ENCODE results near the gene SLC6A6. TPM values are rescaled to one million over a fixed set of nuclear protein-coding genes. Genes with fewer than 3 reads are reported as not detected.

Gene SLC6A6
- total RNA-seq, 2 donors from 2014 or later = 24.4 to 180 TPM

GRCh38 chr3:14518432-14518802 is 116.0 kb downstream of the SLC6A6 start:
- no peak for ATAC-seq
- intact Hi-C loops (cut with DNase I) = loop anchor here in 1 of 2 donors (10.0 kb wide), 1 partner anchor 106 kb away; no protein-coding TSS in a partner anchor
- DNase-seq = no peak

GRCh38 chr3:14518893-14519292 is 116.5 kb downstream of the SLC6A6 start:
- no peak for DNase-seq
- intact Hi-C loops (cut with DNase I) = loop anchor here in 1 of 2 donors (10.0 kb wide), 1 partner anchor 106 kb away; no protein-coding TSS in a partner anchor
- ATAC-seq = no peak

- no peak for DNase-seq
- ATAC-seq = no peak
- intact Hi-C loops (cut with DNase I) = loop anchor here in 1 of 2 donors (10.0 kb wide), 1 partner anchor 105 kb away; no protein-coding TSS in a partner anchor
Observed at GRCh38 chr3:14519406-14519805, 117.0 kb downstream of the SLC6A6 start.

GRCh38 chr3:14520149-14520548 is 117.7 kb downstream of the SLC6A6 start:
- intact Hi-C loops (cut with DNase I) = no loop called here
- DNase-seq = no peak
- ATAC-seq = no peak

- intact Hi-C loops (cut with DNase I) = no loop called here
- no peak for ATAC-seq
- no peak for DNase-seq
Observed at GRCh38 chr3:14520967-14521366, 118.6 kb downstream of the SLC6A6 start.

GRCh38 chr3:14521611-14522010 is 119.2 kb downstream of the SLC6A6 start:
- peak in 1 of 2 donors; percentile 2 for ATAC-seq
- DNase-seq = peak; percentile 12
- intact Hi-C loops (cut with DNase I) = no loop called here

- ATAC-seq (peak; percentile 72 to 86), DNase-seq (peak; percentile 60)
- intact Hi-C loops (cut with DNase I) = no loop called here
Observed at GRCh38 chr3:14522129-14522691, 119.8 kb downstream of the SLC6A6 start.

GRCh38 chr3:14522768-14523167 is 120.4 kb downstream of the SLC6A6 start:
- no peak for DNase-seq
- intact Hi-C loops (cut with DNase I) = no loop called here
- no peak for ATAC-seq

GRCh38 chr3:14523792-14524191 is 121.4 kb downstream of the SLC6A6 start:
- intact Hi-C loops (cut with DNase I) = no loop called here
- DNase-seq (peak; percentile 9), ATAC-seq (no peak)

- DNase-seq = peak; percentile 49
- peak; percentile 59 to 60 for ATAC-seq
- intact Hi-C loops (cut with DNase I) = no loop called here
Observed at GRCh38 chr3:14524311-14524711, 121.9 kb downstream of the SLC6A6 start.

GRCh38 chr3:14524920-14525660 is 122.7 kb downstream of the SLC6A6 start:
- no peak for ATAC-seq
- intact Hi-C loops (cut with DNase I) = no loop called here
- DNase-seq = peak; percentile 20

GRCh38 chr3:14525685-14526631 is 123.6 kb downstream of the SLC6A6 start:
- intact Hi-C loops (cut with DNase I) = no loop called here
- ATAC-seq (peak in 1 of 2 donors; percentile 67), DNase-seq (peak; percentile 17)

GRCh38 chr3:14528081-14528480 is 125.7 kb downstream of the SLC6A6 start:
- ATAC-seq (no peak), DNase-seq (no peak)
- intact Hi-C loops (cut with DNase I) = no loop called here

- peak; percentile 11 for DNase-seq
Observed at GRCh38 chr3:14531856-14532395, 129.5 kb downstream of the SLC6A6 start.

GRCh38 chr3:14532691-14533456 is 130.5 kb downstream of the SLC6A6 start:
- ATAC-seq (peak; percentile 74 to 94), DNase-seq (peak; percentile 81)
- intact Hi-C loops (cut with DNase I) = no loop called here

More at GRCh38 chr3:14531856-14532395, 129.5 kb downstream of the SLC6A6 start:
- ATAC-seq = no peak
- intact Hi-C loops (cut with DNase I) = no loop called here

- intact Hi-C loops (cut with DNase I) = no loop called here
- DNase-seq = peak; percentile 20
- ATAC-seq = no peak
Observed at GRCh38 chr3:14533457-14533958, 131.1 kb downstream of the SLC6A6 start.

- intact Hi-C loops (cut with DNase I) = no loop called here
- ATAC-seq = no peak
- peak; percentile 35 for DNase-seq
Observed at GRCh38 chr3:14534516-14535191, 132.2 kb downstream of the SLC6A6 start.

GRCh38 chr3:14535616-14536015 is 133.2 kb downstream of the SLC6A6 start:
- intact Hi-C loops (cut with DNase I) = no loop called here
- peak; percentile 2 for DNase-seq
- no peak for ATAC-seq
